HepG2 (cell line): ENCODE data around the gene ITGA6. TPM values are rescaled to one million over a fixed set of nuclear protein-coding genes. Genes with fewer than 3 reads are reported as not detected.

Experiments used
- NCOA1 ChIP-seq: sonication (generic); formaldehyde crosslinking; IDR thresholded peaks from 2 replicates; pipeline ENCODE4 v1.9.0; 2021; ENCODE audit warnings: missing genetic modification reagents
- NCOA5 ChIP-seq: sonication (generic); formaldehyde crosslinking; IDR thresholded peaks from 2 replicates; pipeline ENCODE4 v1.4.0; 2020; ENCODE audit warnings: missing genetic modification reagents
- NFAT5 ChIP-seq: sonication (generic); formaldehyde crosslinking; IDR thresholded peaks from 2 replicates; pipeline ENCODE4 v1.4.0; 2020; ENCODE audit warnings: missing genetic modification reagents
- NFKB2 ChIP-seq: sonication (generic); formaldehyde crosslinking; IDR thresholded peaks from 2 replicates; pipeline ENCODE4 v1.4.0; 2020; ENCODE audit warnings: missing genetic modification reagents, borderline replicate concordance
- PAXIP1 ChIP-seq: sonication (generic); formaldehyde crosslinking; conservative IDR thresholded peaks from 2 replicates; pipeline ENCODE4 v1.4.0; 2020; ENCODE audit warnings: mild to moderate bottlenecking, missing genetic modification reagents, moderate library complexity
- PRDM15 ChIP-seq: sonication (generic); formaldehyde crosslinking; IDR thresholded peaks from 2 replicates; pipeline ENCODE4 v1.4.0; 2020; ENCODE audit warnings: missing genetic modification reagents
- PTBP1 ChIP-seq: fragments of 200-400 bp; formaldehyde crosslinking; IDR thresholded peaks from 2 replicates; pipeline ENCODE4 v1.6.1; 2018; ENCODE audit warnings: low read length, low read depth; ENCODE audit not compliant: poor library complexity, severe bottlenecking
- ZBTB4 ChIP-seq: sonication (generic); formaldehyde crosslinking; IDR thresholded peaks from 2 replicates; pipeline ENCODE4 v1.4.0; 2020; ENCODE audit warnings: missing genetic modification reagents, mild to moderate bottlenecking, borderline replicate concordance
- ZFP36L1 ChIP-seq: sonication (generic); formaldehyde crosslinking; IDR thresholded peaks from 2 replicates; pipeline ENCODE4 v1.8.0; 2022; ENCODE audit warnings: mild to moderate bottlenecking, missing genetic modification reagents, moderate library complexity
- ZNF17 ChIP-seq: sonication (generic); formaldehyde crosslinking; IDR thresholded peaks from 2 replicates; pipeline ENCODE4 v1.5.0; 2020; ENCODE audit warnings: mild to moderate bottlenecking, missing genetic modification reagents
- ZSCAN31 ChIP-seq: sonication (generic); formaldehyde crosslinking; IDR thresholded peaks from 2 replicates; pipeline ENCODE4 v1.5.0; 2020; ENCODE audit warnings: low read depth, mild to moderate bottlenecking, missing genetic modification reagents
- polyA plus RNA-seq, 8 experiments: library from polyadenylated mRNA; depleted of rRNA in 3 of 8; stranded (reverse) in 7 of 8; unstranded in 1 of 8; fragments of >200 nt; fragmentation: Illumina TruSeq in 4 of 8; extraction: Trizol in 4 of 8; gene quantifications; 2 replicates each; pipeline versions ENCODE4 v1.2.1 to v1.2.3, GENCODE V29; 2011 to 2016; ENCODE audit warnings: low read depth in 4 of 8, missing spikeins in 1 of 8, mixed read lengths in 1 of 8; ENCODE audit not compliant: insufficient read depth in 1 of 8
- total RNA-seq, 5 experiments: library from RNA; depleted of rRNA; stranded (reverse); fragments of >200 nt; fragmentation: Illumina TruSeq; extraction: Trizol; gene quantifications; 2 replicates each; pipeline ENCODE4 v1.2.3, GENCODE V29; 2016; ENCODE audit warnings: low read depth in 1 of 5

The ITGA6 gene
- total and polyA plus RNA-seq, 2 of the 13 experiments (the other 11 are each of a cell fraction or from before 2014, with no cell fraction given) = 24.0 to 92.5 TPM

- no peak for TF ChIP-seq ZNF17 (CRISPR knock-in tag)
- TF ChIP-seq ZBTB4 (CRISPR knock-in tag) = no peak
- no peak; the same call in 1 of the 2 replicates for TF ChIP-seq NFAT5
- no peak for TF ChIP-seq NCOA5 (CRISPR knock-in tag)
- no peak; the same call in 1 of the 2 replicates for TF ChIP-seq ZFP36L1 (CRISPR knock-in tag)
- TF ChIP-seq PTBP1 = no peak
- 0 out of 2 replicates have a peak, but pooled peaks have one; percentile 48 for TF ChIP-seq NFKB2 (CRISPR knock-in tag)
- TF ChIP-seq NCOA1 (CRISPR knock-in tag) = no peak
- peak; percentile 13; the same call in 1 of the 2 replicates for TF ChIP-seq ZSCAN31
- peak; percentile 61 for TF ChIP-seq PAXIP1
- 0 out of 2 replicates have a peak, but pooled peaks have one; percentile 21 for TF ChIP-seq PRDM15 (CRISPR knock-in tag)
These were observed 825 bp downstream of the ITGA6 start (continued) for GRCh38 chr2:172427990-172428831.
